Osteocyte (in vitro differentiated cells): ENCODE results near the gene FGB. TPM values are rescaled to one million over a fixed set of nuclear protein-coding genes. Genes with fewer than 3 reads are reported as not detected.

Experiments
- DNase-seq: peaks from one replicate; pipeline ENCODE4 v3.0.0; 2021; ENCODE audit warnings: mixed read lengths; ENCODE audit not compliant: unreplicated experiment; ENCODE audit errors: extremely low spot score
- H3K27ac Mint-ChIP-seq: one replicate; pipeline ENCODE4 v1.8.0; 2021; ENCODE audit warnings: mild to moderate bottlenecking, mixed read lengths; ENCODE audit not compliant: unreplicated experiment
- H3K27me3 Mint-ChIP-seq: one replicate; pipeline ENCODE4 v1.8.0; 2021; ENCODE audit warnings: mixed read lengths; ENCODE audit not compliant: unreplicated experiment
- H3K36me3 Mint-ChIP-seq: one replicate; pipeline ENCODE4 v1.8.0; 2021; ENCODE audit warnings: mixed read lengths; ENCODE audit not compliant: unreplicated experiment
- H3K4me1 Mint-ChIP-seq: one replicate; pipeline ENCODE4 v1.8.0; 2021; ENCODE audit warnings: mixed read lengths; ENCODE audit not compliant: unreplicated experiment
- H3K4me3 Mint-ChIP-seq: one replicate; pipeline ENCODE4 v1.8.0; 2021; ENCODE audit warnings: mild to moderate bottlenecking, moderate library complexity, mixed read lengths; ENCODE audit not compliant: unreplicated experiment
- H3K9me3 Mint-ChIP-seq: one replicate; pipeline ENCODE4 v1.8.0; 2021; ENCODE audit warnings: mixed read lengths; ENCODE audit not compliant: unreplicated experiment
- total RNA-seq: library from RNA; stranded (reverse); gene quantifications from 2 replicates; pipeline ENCODE4 v1.2.1, GENCODE V29; 2021
- TF ChIP-seq, protein P1 (sequence below): fragments of 200-600 bp; sonication (generic); IDR thresholded peaks from 2 replicates; pipeline ENCODE4 v1.5.0; 2021; ENCODE audit warnings: antibody characterized with exemption, mild to moderate bottlenecking, moderate library complexity

The FGB gene
- total RNA-seq, 1 donor from 2014 or later, result not detected

DNA sequence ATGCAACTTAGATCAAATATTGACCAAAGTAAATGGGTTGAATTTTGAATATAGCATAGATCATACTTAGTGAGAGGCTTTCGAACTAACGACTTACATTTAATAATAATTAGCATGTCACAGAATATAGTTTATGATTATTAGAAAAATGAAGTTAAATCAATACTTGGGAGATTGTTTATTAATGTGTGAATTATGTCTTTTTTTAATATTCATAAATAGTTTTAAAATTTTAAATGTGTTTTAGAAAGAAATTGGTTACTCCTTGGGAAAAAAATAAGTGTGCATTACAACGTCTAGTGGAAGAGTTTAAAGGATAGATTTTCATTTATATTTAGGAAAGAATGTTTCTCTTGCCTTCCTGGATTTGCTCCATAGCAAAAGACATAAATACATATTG lies 20.4 kb downstream of the FGB start:
- no peak for DNase-seq
- H3K4me1 Mint-ChIP-seq, result no peaks in the 10 kb centered on the region
- TF ChIP-seq, protein P1, sequence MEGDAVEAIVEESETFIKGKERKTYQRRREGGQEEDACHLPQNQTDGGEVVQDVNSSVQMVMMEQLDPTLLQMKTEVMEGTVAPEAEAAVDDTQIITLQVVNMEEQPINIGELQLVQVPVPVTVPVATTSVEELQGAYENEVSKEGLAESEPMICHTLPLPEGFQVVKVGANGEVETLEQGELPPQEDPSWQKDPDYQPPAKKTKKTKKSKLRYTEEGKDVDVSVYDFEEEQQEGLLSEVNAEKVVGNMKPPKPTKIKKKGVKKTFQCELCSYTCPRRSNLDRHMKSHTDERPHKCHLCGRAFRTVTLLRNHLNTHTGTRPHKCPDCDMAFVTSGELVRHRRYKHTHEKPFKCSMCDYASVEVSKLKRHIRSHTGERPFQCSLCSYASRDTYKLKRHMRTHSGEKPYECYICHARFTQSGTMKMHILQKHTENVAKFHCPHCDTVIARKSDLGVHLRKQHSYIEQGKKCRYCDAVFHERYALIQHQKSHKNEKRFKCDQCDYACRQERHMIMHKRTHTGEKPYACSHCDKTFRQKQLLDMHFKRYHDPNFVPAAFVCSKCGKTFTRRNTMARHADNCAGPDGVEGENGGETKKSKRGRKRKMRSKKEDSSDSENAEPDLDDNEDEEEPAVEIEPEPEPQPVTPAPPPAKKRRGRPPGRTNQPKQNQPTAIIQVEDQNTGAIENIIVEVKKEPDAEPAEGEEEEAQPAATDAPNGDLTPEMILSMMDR, result no peak
- no peak overlapping the region for H3K4me3 Mint-ChIP-seq
- H3K27ac Mint-ChIP-seq, result no peak overlapping the region
- H3K9me3 Mint-ChIP-seq, result no peaks in the 10 kb centered on the region
- H3K27me3 Mint-ChIP-seq, result peaks cover 19% of the 10 kb centered on the region
- no peaks in the 10 kb centered on the region for H3K36me3 Mint-ChIP-seq

DNA sequence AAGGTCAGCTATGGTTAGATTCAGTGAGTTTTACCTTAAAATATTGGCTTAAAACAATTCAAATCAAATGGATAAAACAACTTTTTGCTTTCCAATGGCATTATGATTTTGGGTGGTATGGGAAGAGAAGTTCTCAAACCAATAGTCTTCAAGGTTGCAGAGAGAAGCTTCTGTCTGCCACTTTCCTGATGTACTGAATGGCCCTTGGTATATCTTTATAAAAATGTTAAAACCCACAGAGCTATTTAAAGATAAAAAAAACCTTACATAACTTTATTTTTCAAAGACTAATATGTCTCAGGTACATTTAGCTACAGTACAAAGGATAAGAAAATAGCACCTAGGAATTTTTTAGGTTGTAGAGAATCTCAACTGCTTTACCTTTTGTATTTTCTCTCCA lies 20.9 kb downstream of the FGB start:
- TF ChIP-seq, protein P1, result no peak
- Mint-ChIP-seq H3K9me3 (no peaks in the 10 kb centered on the region), H3K4me1 (no peaks in the 10 kb centered on the region), H3K36me3 (no peaks in the 10 kb centered on the region), H3K27me3 (peaks cover 21% of the 10 kb centered on the region), H3K27ac (no peak overlapping the region), H3K4me3 (no peak overlapping the region)
- DNase-seq, result no peak

DNA sequence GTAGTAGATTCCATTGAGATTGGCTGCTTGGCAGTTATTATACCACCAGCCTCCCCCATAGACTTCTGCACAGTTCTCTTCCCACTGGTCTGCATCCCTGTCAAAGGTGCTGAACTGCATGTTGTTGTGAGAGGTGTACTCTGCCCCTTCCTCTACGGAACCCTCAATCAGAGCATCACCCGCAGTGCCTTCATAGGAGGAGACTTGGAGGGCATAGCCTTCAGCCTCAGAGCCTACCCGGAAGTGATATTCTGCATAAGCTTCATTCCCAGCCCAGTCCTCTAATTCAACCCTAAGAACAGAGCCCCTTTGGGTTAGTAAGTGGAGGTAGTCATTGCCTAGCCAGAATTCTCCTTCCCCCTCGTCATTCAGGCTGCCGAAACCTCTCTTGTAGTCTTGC lies 21.4 kb downstream of the FGB start:
- H3K9me3 Mint-ChIP-seq, result no peaks in the 10 kb centered on the region
- H3K36me3 Mint-ChIP-seq, result no peaks in the 10 kb centered on the region
- peaks cover 19% of the 10 kb centered on the region for H3K27me3 Mint-ChIP-seq
- no peak for DNase-seq
- no peak overlapping the region for H3K4me3 Mint-ChIP-seq
- H3K4me1 Mint-ChIP-seq, result no peaks in the 10 kb centered on the region
- TF ChIP-seq, protein P1, result no peak
- H3K27ac Mint-ChIP-seq, result no peak overlapping the region

DNA sequence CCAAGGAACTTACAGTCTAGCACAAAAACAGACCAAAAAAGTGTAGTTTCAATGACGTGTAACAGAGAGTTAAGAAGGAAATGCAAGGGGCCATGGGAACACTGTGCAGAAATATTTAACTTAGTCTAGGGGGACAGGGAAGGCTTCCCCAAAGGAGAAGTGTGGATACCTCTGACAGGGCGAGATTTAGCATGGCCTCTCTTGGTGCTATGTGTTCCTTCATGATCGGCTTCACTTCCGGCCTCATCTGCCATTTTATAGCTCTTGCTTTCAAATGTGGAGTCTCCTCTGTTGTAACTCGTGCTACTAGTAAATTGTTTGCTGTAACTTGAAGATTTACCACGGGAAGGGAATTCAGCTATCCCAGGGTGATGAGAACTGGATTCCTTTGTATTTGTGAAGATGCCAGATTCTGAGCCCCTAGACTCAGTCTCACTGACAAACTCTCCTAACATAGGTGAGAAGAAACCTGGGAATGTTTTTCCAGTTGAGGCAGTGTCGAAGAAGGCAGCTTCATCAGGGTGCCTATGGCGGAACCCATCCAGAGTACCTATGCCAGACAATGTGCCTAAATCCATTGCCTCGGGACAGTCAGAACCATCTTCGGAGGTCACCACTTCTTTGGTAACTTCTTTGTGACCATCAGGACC lies 22.7 kb downstream of the FGB start:
- Mint-ChIP-seq H3K36me3 (no peaks in the 10 kb centered on the region), H3K9me3 (no peaks in the 10 kb centered on the region), H3K4me1 (no peaks in the 10 kb centered on the region), H3K27me3 (peaks cover 22% of the 10 kb centered on the region), H3K4me3 (no peak overlapping the region), H3K27ac (no peak overlapping the region)
- TF ChIP-seq, protein P1, result no peak
- DNase-seq, result no peak

DNA sequence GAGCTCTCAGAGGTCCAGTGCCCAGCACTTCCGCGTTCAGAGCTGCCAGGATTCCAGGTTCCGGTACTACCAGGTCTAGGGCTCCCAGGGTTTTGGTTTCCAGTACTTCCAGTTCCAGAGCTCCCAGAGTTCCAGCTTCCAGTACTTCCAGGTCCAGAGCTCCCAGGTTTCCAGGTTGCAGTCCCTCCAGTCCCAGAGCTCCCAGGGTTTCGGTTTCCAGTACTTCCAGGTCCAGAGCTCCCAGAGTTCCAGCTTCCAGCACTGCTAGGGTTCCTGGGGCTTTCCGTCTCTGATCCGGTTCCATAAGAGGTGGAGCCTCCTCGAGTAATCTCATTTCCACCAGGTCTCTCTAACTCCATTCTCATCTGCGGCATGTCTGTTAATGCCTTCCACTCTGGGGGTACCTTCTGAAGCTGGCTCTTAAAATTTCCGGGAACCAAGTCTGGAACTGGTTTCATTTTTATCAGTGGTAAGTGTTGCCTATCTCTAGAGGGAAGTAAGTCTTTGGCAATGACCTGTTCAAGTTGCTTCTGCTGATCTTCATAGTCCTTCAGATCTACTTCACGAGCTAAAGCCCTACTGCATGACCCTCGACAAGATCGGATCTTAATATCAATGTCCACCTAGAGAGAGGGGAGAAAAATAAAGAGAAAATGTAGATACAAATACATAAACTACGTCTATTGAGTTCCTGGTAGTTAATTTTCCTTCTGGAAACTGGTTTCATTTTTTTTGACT lies 23.7 kb downstream of the FGB start:
- DNase-seq, result no peak
- no peaks in the 10 kb centered on the region for H3K4me1 Mint-ChIP-seq
- no peaks in the 10 kb centered on the region for H3K9me3 Mint-ChIP-seq
- peaks cover 22% of the 10 kb centered on the region for H3K27me3 Mint-ChIP-seq
- no peak overlapping the region for H3K4me3 Mint-ChIP-seq
- H3K27ac Mint-ChIP-seq, result no peak overlapping the region
- no peaks in the 10 kb centered on the region for H3K36me3 Mint-ChIP-seq
- TF ChIP-seq, protein P1, result no peak
